Measurements from ENCODE around the gene SLC39A5. TPM values are rescaled to one million over a fixed set of nuclear protein-coding genes. Genes with fewer than 3 reads are reported as not detected.

SLC39A5 gene
- total and polyA plus RNA-seq, 9 donors = 0.32 to 18.5 (median 0.53) TPM

DNA sequence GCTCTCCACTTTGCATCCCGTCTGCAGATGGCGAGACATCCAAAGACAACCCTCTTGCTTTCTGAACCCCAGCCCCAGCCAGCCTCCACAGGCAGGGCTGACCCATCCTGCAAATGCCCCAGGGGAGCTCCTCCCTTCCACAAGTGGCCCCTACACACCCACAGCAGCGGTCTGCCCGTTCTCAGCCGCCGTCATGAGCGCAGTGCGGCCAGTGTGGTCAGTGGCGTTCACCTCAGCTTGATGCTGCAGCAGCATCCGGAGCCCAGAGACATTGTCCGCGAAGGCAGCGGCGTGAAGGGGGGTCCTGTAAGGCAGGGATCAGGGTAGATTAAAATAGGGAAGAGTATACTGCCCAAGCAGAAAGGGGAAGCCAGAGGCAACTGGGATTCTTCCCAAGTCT is 14.6 kb downstream of the SLC39A5 start:
- no peak for DNase-seq
- Histone ChIP-seq H3K36me3 (ENCODE audit: control insufficient read depth, insufficient read depth, low read length) (peaks cover 92% of the 10 kb centered on the region), H3K27ac (ENCODE audit: low read length) (no peak overlapping the region), H3K4me1 (ENCODE audit: control insufficient read depth, insufficient read depth, low read length) (no peaks in the 10 kb centered on the region), H3K27me3 (ENCODE audit: control insufficient read depth, insufficient read depth, low read length) (no peaks in the 10 kb centered on the region), H3K9me3 (replicated peaks; ENCODE audit: control insufficient read depth, low read depth, low read length) (no peaks in the 10 kb centered on the region), H3K4me3 (ENCODE audit: low read length) (no peak overlapping the region)
- WGBS (ENCODE audit: insufficient coverage) = 96% methylated on average over 11 of the region's 14 CpGs

DNA sequence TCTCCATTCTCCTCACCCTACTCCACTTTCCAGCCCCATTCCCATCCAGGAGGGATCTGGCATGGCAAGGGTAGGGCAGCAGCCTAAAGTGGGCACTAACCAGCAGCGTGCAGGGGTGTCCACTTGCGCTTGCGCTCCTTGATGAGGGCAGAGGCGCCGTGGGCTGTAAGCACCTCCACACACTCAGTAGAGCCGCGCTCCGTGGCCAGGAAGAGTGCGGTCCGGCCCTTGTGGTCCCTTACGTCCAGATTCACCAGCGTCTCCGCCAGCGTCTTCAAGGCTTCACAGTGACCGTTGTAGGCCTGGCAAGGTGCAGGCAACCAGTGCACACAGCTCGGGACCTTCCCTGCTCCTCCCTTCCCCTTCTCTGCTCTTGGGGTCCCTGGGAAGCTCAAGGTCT is 18.1 kb downstream of the SLC39A5 start:
- H3K36me3 ChIP-seq (ENCODE audit: control insufficient read depth, insufficient read depth, low read length) = peaks cover 89% of the 10 kb centered on the region
- 91% methylated on average over 16 of the region's 16 CpGs for WGBS (ENCODE audit: insufficient coverage)
- H3K27me3 ChIP-seq (ENCODE audit: control insufficient read depth, insufficient read depth, low read length) = no peaks in the 10 kb centered on the region
- no peak for DNase-seq
- H3K27ac ChIP-seq (ENCODE audit: low read length) = no peak overlapping the region
- no peak overlapping the region for H3K4me3 ChIP-seq (ENCODE audit: low read length)
- no peaks in the 10 kb centered on the region for H3K9me3 ChIP-seq (replicated peaks; ENCODE audit: control insufficient read depth, low read depth, low read length)
- H3K4me1 ChIP-seq (ENCODE audit: control insufficient read depth, insufficient read depth, low read length) = no peaks in the 10 kb centered on the region

- Histone ChIP-seq H3K27ac (ENCODE audit: low read length) (no peak overlapping the region), H3K27me3 (ENCODE audit: control insufficient read depth, insufficient read depth, low read length) (no peaks in the 10 kb centered on the region), H3K4me1 (ENCODE audit: control insufficient read depth, insufficient read depth, low read length) (no peaks in the 10 kb centered on the region), H3K4me3 (ENCODE audit: low read length) (no peak overlapping the region), H3K36me3 (ENCODE audit: control insufficient read depth, insufficient read depth, low read length) (peaks cover 89% of the 10 kb centered on the region), H3K9me3 (replicated peaks; ENCODE audit: control insufficient read depth, low read depth, low read length) (no peaks in the 10 kb centered on the region)
- WGBS (ENCODE audit: insufficient coverage) = 81% methylated on average over 7 of the region's 8 CpGs
- DNase-seq = no peak
These were observed 18.9 kb downstream of the SLC39A5 start for GRCh38 chr12:56248711-56249110.

DNA sequence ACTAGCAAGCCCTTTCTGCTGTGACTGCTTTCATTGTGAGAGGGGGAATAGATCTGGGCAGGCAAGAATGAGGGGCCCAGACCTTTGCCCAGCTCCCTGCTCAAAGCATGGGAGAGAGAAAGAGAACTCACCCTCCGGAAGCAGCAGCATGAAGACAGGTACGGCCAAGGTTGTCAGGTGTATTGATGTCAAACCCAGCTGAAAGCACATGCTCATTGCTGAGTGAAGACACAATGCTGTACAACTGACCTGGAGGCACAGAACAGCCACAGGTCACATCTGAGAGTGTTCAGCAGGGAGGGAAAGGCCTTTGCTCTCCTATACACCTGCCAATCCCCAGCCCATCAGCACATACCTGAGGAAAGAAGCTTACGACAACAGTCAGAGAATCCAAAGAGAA is 22.8 kb downstream of the SLC39A5 start:
- Histone ChIP-seq H3K4me3 (ENCODE audit: low read length) (no peak overlapping the region), H3K4me1 (ENCODE audit: control insufficient read depth, insufficient read depth, low read length) (peaks cover 14% of the 10 kb centered on the region), H3K36me3 (ENCODE audit: control insufficient read depth, insufficient read depth, low read length) (peaks cover 91% of the 10 kb centered on the region), H3K27ac (ENCODE audit: low read length) (no peak overlapping the region), H3K27me3 (ENCODE audit: control insufficient read depth, insufficient read depth, low read length) (no peaks in the 10 kb centered on the region), H3K9me3 (replicated peaks; ENCODE audit: control insufficient read depth, low read depth, low read length) (no peaks in the 10 kb centered on the region)
- no peak for DNase-seq
- 94% methylated on average over 2 of the region's 3 CpGs for WGBS (ENCODE audit: insufficient coverage)

DNA sequence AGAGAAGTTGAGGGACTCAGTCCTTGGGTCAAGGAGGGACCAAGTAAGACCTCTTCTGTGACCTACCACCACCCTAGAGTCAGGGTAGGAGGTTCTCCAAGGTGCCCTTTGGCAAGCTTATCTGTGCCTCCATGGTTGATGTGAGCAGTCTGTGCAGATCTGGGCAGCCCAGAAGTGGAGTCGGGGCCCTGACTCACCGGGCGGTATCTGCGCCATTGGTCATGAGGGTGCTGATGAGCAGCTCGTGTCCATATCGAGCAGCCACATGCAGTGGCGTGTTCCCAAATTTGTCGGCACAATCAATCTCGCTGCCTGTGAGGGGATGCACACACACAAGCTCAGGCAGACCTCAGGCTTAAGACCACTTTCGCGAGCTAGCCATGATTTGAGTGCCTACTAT is 23.2 kb downstream of the SLC39A5 start:
- Histone ChIP-seq H3K36me3 (ENCODE audit: control insufficient read depth, insufficient read depth, low read length) (peaks cover 86% of the 10 kb centered on the region), H3K27ac (ENCODE audit: low read length) (no peak overlapping the region), H3K27me3 (ENCODE audit: control insufficient read depth, insufficient read depth, low read length) (no peaks in the 10 kb centered on the region), H3K9me3 (replicated peaks; ENCODE audit: control insufficient read depth, low read depth, low read length) (no peaks in the 10 kb centered on the region), H3K4me3 (ENCODE audit: low read length) (no peak overlapping the region), H3K4me1 (ENCODE audit: control insufficient read depth, insufficient read depth, low read length) (peaks cover 14% of the 10 kb centered on the region)
- WGBS (ENCODE audit: insufficient coverage) = 95% methylated on average over 9 of the region's 11 CpGs
- DNase-seq = no peak

DNA sequence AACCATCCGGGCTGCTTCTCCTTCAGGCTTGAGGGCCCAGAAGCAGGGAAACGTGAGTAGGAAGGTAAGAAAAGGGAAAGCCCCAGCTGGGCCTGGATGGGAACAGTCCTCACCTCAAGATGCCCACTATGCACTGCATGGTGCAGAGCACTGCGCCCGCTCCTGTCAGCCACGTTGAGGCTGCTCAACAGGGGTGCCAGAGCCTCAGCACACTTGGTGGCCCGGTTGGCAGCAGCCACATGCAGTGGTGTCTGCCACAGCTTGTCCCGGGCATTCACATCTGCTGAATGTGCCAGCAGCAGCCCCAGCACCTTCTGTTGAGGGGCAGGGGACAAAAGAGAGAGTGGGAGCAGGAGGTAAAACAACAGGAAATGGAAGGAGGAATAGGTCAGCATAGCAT is 25.8 kb downstream of the SLC39A5 start:
- 93% methylated on average over 6 of the region's 7 CpGs for WGBS (ENCODE audit: insufficient coverage)
- H3K27ac ChIP-seq (ENCODE audit: low read length) = no peak overlapping the region

GRCh38 chr12:56256326-56256960 is 26.6 kb downstream of the SLC39A5 start:
- Histone ChIP-seq H3K4me1 (ENCODE audit: control insufficient read depth, insufficient read depth, low read length) (peaks cover 29% of the 10 kb centered on the region), H3K27ac (ENCODE audit: low read length) (no peak overlapping the region), H3K27me3 (ENCODE audit: control insufficient read depth, insufficient read depth, low read length) (no peaks in the 10 kb centered on the region), H3K9me3 (replicated peaks; ENCODE audit: control insufficient read depth, low read depth, low read length) (no peaks in the 10 kb centered on the region), H3K4me3 (ENCODE audit: low read length) (no peak overlapping the region), H3K36me3 (ENCODE audit: control insufficient read depth, insufficient read depth, low read length) (peaks cover 56% of the 10 kb centered on the region)
- no CpG with 5 or more reads among the region's 4 CpGs for WGBS (ENCODE audit: insufficient coverage)
- DNase-seq = no peak

More for the DNA sequence above, 25.8 kb downstream of the SLC39A5 start:
- no peaks in the 10 kb centered on the region for H3K9me3 ChIP-seq (replicated peaks; ENCODE audit: control insufficient read depth, low read depth, low read length)
- H3K36me3 ChIP-seq (ENCODE audit: control insufficient read depth, insufficient read depth, low read length) = peaks cover 63% of the 10 kb centered on the region
- H3K4me1 ChIP-seq (ENCODE audit: control insufficient read depth, insufficient read depth, low read length) = peaks cover 25% of the 10 kb centered on the region
- no peak overlapping the region for H3K4me3 ChIP-seq (ENCODE audit: low read length)
- H3K27me3 ChIP-seq (ENCODE audit: control insufficient read depth, insufficient read depth, low read length) = no peaks in the 10 kb centered on the region
- no peak for DNase-seq

DNA sequence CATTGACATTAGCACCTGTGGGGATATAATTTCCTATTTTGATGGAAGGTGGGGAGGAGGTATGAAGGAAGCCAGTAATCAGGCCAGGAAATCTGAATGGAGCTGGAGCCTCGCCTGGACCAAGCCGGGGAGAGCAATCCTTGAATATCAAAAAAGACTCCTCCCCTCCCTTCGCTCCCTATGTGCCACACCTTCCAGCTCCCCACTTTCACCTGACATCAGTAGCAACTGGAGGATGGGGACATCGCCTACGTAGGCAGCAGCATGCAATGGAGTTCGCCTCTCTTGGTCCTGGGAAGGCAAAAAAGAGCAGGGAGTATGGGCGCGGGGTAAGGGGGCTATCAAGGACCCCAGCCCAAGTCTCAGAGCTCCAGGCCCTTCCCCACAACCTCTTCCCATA is 27.2 kb downstream of the SLC39A5 start:
- WGBS (ENCODE audit: insufficient coverage) = no CpG with 5 or more reads among the region's 8 CpGs
- H3K27ac ChIP-seq (ENCODE audit: low read length) = no peak overlapping the region
- peaks cover 31% of the 10 kb centered on the region for H3K4me1 ChIP-seq (ENCODE audit: control insufficient read depth, insufficient read depth, low read length)
- no peak for DNase-seq
- H3K4me3 ChIP-seq (ENCODE audit: low read length) = peak overlapping the region; percentile 80
- H3K27me3 ChIP-seq (ENCODE audit: control insufficient read depth, insufficient read depth, low read length) = no peaks in the 10 kb centered on the region
- H3K36me3 ChIP-seq (ENCODE audit: control insufficient read depth, insufficient read depth, low read length) = peaks cover 50% of the 10 kb centered on the region
- H3K9me3 ChIP-seq (replicated peaks; ENCODE audit: control insufficient read depth, low read depth, low read length) = no peaks in the 10 kb centered on the region

GRCh38 chr12:56257491-56258067 is 27.7 kb downstream of the SLC39A5 start:
- Histone ChIP-seq H3K36me3 (ENCODE audit: control insufficient read depth, insufficient read depth, low read length) (peaks cover 45% of the 10 kb centered on the region), H3K27ac (ENCODE audit: low read length) (peak overlapping the region; percentile 74), H3K9me3 (replicated peaks; ENCODE audit: control insufficient read depth, low read depth, low read length) (no peaks in the 10 kb centered on the region), H3K4me1 (ENCODE audit: control insufficient read depth, insufficient read depth, low read length) (peaks cover 32% of the 10 kb centered on the region), H3K27me3 (ENCODE audit: control insufficient read depth, insufficient read depth, low read length) (no peaks in the 10 kb centered on the region), H3K4me3 (ENCODE audit: low read length) (peak overlapping the region; percentile 80)
- DNase-seq = peak; percentile 39
- 1% methylated on average over 16 of the region's 27 CpGs for WGBS (ENCODE audit: insufficient coverage)

DNA sequence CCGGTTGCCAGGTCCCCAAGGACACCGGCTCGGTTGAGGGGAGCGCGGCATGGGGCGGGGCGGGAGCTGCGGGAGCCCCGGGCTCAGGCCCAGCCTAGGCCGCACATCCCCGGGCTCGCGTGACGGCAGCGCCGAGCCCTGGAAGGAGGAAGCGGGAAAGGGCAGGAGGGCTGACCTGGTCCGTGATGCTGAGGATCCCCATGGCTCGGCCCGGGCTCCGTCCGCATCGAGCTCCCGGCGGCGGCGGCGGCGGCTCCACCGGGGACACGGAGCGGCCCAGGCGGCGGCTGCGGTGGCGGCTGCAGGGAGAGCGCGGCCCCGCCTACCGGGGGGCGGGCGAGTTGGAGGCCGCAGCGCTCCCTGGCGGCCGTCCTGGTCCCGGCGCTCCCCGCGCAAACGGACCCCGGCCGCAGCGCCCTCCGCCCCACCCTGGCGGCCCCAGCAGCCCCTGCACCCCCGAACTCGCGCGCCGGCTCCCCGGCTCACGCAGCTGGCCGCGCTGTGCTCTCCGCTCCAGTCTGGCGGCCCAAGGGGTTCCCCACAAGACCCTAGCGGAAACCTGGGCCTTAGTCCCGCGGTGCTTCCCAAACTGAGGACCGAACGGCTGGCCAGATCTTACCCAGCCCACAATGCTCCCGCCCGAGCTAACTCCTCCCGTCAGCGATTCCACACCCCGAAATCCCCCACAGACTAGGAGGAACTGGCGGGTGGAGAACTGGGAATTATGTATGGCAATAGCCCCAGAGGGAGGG is 28.4 kb downstream of the SLC39A5 start, which contains the start of gene ANKRD52:
Gene ANKRD52 (minus strand): TSS at position 317 of the 752 bp plus-strand sequence. CDS start 115 bp downstream, at position 202.
- DNase-seq = peak; percentile 92
- H3K9me3 ChIP-seq (replicated peaks; ENCODE audit: control insufficient read depth, low read depth, low read length) = no peaks in the 10 kb centered on the region
- H3K4me1 ChIP-seq (ENCODE audit: control insufficient read depth, insufficient read depth, low read length) = peaks cover 32% of the 10 kb centered on the region
- H3K4me3 ChIP-seq (ENCODE audit: low read length) = peak within 1 kb of the TSS; percentile 80
- H3K36me3 ChIP-seq (ENCODE audit: control insufficient read depth, insufficient read depth, low read length) = peaks cover 38% of the 10 kb centered on the region
- H3K27ac ChIP-seq (ENCODE audit: low read length) = peak within 1 kb of the TSS; percentile 91
- under 1% methylated on average over 70 of the region's 78 CpGs for WGBS (ENCODE audit: insufficient coverage)
- no peaks in the 10 kb centered on the region for H3K27me3 ChIP-seq (ENCODE audit: control insufficient read depth, insufficient read depth, low read length)
